IPS-NIHi11 (cell line): ENCODE measurements around the gene WNK3.

Experiments
- DNase-seq: peaks from one replicate; pipeline ENCODE4 v3.0.0; 2012; ENCODE audit warnings: mixed read lengths, low spot score

The WNK3 gene

DNA sequence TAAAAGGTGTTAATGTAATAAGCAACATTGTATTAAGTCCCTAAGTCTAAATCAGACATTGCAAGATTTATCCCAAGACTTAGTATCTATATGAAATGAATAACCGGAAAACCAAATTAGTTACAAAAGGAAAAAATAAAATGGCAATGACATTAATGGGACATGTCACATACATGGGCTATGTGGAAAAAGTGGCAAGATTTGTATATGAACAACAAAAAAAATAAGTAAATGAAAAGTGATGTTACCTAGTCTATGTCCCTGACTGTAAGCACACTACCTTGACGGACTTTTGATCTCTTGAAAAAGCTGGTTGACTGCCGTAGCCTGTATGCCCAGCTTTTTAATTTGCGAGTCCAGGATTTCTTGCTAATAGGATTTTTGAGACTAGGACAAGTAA, 119.3 kb downstream of the WNK3 start:
- DNase-seq: no peak

DNA sequence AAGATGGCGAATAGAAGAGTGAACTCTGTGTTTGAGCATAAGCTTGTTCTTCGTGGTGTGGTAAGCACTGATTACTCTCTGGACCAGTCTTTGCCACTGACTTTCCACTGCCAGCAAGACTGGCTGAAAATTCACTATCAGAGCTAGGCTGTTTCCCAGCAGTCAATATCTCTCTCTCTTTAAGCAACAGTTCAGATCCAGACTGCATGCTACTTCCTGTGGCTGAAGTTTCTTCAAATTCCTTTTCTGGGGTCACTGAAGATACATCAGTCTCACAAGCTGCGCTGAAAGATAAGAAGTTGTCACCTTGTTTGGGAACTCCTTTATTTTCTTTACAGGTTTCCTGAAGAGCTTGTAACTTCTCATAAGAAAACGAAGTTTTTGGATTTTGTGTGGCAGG, 120.8 kb downstream of the WNK3 start:
- DNase-seq: no peak

DNA sequence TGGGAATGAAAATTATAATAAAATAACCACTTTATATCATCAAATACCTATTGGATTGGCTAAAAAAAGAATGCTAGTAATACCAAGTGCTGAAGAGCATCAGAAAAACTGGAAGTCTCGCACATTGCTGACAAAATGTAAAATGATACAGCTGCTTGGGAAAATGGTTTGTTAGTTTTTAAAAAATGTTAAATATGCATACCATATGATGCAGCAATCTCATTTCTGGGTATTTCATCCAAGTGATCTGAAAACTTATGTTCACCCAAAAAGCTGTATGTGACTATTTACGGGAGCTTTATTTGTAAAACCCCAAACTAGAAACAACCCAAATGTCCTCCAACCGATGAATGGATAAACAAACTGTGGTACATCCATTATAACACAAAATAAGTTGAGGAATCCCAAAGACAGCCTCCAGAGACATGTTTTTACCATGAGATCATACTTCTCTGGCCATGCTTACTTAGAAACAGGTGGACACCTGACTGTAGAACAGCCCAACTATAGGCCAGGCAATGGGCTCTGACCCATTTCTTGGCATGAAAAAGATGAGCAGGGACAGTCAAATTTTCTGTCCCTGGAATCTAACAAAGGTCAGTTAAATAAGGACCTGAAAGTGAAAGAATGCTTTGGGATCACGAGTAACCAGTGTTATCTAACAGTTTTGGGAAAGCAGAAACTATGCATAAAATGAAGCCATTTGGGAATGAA, 127.3 kb downstream of the WNK3 start:
- no peak for DNase-seq

DNA sequence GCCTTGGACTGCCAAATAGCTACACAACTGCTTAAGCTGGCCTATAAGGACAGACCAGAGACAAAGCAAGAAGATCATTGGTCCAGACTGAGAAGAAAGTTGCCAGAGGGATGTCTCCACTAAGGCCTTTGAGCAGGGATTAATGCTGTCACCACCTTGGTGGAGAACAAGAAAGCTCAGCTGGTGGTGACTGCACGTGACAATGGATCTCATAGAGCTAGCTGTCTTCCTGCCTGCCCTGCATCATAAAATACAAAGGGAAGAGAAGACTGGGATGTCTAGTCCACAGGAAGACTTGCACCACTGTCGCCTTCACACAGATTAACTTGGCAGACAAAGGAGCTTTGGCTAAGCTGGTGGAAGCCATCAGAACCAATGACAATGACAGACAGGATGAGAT, 134.3 kb downstream of the WNK3 start:
- no peak for DNase-seq

DNA sequence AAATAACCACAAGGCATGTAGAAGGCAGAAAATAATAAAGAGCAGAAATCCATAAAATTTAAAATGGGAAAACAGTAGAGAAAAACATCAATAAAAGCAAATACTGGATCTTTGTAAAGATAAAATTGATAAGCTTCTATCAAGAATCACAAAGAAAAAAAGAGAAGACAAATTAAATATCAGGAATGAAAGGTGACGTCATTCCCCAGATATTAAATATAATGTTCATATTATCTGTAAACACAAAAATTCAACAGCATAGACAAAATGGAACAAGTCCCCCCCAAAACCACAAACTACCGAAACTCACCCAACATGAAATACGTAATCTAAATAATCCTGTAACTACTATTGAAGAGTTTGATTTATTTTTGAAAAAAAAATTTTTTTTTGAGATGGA, 144.2 kb downstream of the WNK3 start:
- no peak for DNase-seq

DNA sequence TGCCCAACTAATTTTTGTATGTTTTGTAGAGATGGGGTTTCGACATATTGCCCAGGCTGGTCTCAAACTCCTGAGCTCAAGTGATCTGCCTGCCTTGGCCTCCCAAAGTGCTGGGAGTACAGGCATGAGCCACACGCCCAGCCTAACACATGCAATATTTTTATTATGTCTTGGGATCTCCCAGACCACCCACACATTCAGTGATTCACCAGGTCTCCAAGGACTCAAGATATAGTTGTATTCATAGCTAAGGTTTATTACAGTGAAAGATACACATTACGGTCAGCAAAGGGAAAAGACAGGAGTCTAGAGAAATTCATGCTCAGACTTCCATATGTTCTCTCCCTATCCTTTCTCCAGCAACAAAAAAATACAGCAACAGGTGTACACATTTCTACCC, 149.3 kb downstream of the WNK3 start:
- no peak for DNase-seq

DNA sequence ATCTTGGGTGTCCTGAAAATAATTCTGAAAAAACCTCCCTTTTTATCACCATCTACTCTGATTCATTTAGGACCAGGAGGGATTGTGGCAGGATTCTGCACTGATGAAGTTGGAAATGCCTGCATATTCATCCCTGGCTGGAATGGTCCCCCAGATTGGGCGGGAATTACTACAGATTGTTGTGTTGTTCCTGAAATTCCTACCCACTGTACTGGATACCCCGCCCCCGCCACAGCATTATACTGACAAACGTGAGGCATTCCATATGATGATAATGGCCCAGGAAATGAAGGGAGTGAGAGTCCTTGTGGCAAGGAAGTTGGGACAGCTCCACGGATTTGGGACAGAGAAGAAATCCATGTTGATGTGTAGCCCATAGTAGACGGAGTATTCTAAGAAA, 159.6 kb downstream of the WNK3 start:
- peak; percentile 2 for DNase-seq

DNA sequence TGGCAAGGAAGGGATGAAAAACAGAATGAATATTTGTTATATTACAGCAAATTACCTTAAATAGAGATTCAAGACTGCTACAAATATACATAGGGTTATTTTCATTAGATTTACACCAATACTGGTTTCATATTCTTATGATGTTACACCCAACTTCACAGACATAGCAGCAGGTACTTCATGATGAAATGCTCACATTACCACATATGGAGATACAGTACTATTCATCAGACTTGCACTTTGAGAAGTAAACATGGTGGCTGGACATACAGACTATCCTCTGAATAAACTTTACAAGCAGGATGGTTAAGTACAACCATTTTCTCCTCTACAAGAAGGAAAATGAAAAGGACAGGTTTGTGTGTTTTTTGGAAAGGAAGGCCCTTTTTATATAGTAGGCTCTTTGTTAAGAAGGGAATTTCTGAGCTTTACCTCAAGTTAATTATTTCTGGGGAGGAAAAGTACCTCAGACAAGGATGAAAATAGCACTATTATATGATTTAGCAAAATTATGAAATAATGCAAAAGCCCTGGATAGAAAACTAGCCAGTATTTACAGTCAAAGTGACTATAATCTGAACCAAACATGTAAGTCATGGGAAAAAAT, 162.8 kb downstream of the WNK3 start:
- DNase-seq: no peak

DNA sequence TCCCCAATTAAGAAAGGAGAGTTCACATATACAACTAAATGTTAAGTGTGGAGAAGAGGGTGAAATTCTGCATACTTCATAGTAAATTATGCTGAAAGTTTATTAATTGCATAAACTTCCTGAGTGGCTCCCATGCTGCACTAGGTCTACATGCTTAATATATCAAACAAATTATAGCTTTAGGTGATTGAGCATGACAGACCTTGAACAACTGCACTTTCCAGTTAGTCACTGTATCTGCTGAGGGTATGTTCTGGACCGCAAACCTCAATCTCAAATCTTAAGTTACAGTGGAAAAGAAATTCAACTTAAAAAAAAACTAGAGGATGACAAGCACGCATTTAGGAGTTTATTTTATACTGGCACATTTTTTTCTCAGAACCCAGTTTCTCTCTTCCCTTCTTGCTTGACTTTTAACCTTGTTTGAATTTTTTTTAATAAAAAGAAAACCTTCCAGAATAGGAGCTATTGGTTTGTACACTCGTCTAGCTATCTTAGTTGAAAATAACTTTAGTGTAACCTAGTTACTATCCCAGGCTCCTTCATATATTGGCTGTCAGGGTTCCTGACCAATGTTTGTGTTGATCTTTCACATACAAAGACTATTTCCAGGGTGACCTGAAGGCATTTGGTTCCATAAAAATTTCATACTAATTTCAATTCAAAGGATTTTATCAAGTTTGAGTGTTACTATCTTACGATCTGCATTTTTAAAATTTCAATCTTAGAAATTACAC, 164.6 kb downstream of the WNK3 start:
- no peak for DNase-seq

DNA sequence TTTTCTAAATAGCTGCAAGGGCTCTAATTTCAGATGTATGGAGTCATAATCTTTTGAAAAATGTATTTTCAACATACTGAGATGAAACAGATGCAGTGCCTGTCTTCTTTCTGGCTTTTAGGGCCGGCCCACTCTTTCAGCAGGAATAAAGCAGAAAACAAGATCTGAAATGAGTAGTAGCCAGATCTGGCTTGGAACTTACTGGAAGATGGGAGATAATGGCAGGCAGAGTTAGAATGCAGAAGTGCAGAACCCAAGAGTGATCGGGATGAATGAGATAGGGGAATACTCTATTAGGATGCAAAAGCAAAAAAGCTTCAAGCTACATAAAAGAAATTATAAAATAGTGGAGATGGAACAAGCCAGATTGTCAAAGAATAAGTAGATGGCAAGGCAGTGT, 173.4 kb downstream of the WNK3 start:
- DNase-seq: no peak

DNA sequence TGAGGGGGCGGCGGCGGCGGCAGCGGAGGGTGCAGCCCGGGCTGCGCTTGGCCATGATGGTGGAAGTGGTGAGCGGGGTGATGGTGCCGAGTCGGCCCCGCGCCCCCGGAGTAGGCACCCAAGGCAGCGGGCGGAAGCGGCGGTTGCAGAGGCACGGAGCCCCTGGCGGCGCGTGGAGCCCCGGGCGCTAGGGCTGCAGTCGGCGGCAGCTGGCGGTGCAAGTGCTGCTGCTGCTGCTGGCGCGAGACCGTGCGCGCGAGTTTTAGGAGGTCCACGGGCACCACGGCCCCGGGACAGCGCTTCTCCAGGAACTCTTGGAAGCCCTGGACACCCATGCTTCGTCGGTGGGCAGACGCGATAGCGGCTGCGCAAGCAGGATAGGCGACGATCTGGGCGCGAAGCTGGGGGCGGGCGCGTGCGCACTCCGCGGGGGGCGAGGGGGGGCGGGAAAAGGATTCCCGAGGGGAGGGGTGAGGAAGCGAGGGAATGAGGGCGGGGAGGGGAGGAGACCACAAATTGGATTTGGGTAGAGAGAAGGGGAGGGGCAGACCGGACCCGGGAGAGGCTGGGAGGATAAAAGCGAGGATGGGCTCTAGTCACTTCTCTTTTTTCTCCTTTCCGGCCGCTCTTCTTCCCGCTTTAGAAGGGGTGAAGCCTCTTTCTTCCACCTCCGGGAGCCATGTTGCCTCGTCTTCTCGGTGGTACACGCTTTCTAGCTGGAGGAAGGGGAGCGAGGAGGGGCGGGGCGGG, 174.8 kb downstream of the WNK3 start, which contains the start of gene FAM120C:
TSS of gene FAM120C (minus strand) at position 391 of the 750 bp plus-strand sequence. CDS start at position 335, 56 bp downstream.
- DNase-seq: peak; percentile 80

DNA sequence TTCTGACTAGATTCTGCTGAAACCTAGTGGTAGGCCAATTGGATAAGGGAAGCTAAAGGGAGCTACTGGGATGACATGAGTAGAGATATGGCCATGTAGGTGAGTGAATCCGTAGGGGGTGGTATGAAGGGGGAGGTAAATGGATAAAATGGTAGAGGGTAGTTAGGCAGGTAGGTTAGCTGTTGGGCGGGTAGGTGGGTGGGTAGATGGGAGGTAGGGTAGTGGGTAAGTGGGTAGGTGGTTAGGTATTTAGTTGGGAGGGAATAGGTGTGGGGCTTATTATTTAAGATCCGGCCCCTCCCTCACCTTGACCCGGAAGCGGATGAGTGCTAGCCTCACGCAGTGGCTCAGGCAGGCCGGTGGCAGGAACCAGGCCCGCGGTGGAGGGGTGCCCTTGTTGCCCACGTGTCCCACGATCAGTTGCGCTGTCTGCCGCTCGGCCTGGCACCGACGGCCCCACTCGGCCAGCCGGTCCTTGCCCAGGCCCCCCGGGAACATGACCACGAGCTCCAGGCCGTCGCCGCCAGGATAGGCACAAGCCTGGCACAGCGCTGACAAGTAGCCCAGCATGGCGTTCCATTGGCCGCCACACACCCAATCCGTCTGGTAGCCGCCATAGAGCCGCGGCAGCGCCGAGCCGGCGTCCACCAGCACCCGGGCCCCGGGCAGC, 175.5 kb downstream of the WNK3 start:
- peak; percentile 54 for DNase-seq

DNA sequence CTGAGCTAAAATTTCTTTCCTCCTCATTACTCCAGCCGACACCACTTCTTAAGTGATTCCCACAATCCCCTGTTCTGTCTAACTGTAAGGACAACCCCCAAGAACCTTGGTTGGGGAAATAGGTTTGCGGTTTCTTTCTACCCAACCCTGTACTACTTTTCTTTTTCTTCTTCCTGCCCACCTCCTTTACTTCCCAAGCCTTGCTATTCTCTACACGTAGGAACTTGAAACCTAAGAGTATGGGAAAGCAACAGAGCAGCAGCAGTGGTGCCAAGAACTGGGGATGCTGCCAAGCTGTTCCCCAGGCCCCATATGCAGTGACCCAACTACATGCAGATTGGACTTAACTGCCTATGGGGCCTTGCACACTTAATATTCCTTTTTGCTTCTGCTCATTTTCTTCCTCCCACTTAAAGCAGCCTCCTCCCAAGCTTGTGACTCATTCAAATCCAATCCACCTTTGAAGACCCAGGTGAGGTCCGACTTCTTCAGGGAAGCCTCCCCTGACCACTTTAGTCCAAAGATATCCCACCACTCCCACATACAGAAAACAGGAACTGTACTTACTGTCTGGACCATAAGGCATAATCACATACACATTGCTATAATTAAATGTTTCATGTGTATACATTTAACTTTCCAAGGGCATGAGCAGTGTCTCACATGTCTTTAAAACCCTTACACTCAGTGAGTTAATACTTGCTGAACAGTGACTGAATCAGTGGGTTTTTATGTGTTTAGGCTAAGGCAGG, 176.5 kb downstream of the WNK3 start:
- DNase-seq: no peak

DNA sequence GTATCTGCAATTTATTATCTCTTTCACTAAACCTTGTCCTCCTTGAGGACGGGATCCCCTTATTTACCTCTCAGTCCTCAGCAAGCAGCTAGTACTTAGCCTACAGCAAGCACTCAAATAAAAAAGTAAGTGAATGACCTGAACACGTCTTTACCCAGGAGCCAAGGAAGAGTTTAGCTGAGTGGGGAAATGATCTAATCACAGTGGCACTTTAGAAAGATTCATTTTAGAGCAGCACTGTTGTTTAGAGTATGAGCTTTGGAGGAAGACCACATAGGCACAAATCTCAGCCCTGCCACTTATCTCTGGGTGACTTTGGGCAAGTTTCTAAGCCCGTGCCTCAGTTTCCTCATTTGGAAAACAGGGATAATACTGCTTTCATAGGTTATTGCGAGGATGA, 177.4 kb downstream of the WNK3 start:
- no peak for DNase-seq

DNA sequence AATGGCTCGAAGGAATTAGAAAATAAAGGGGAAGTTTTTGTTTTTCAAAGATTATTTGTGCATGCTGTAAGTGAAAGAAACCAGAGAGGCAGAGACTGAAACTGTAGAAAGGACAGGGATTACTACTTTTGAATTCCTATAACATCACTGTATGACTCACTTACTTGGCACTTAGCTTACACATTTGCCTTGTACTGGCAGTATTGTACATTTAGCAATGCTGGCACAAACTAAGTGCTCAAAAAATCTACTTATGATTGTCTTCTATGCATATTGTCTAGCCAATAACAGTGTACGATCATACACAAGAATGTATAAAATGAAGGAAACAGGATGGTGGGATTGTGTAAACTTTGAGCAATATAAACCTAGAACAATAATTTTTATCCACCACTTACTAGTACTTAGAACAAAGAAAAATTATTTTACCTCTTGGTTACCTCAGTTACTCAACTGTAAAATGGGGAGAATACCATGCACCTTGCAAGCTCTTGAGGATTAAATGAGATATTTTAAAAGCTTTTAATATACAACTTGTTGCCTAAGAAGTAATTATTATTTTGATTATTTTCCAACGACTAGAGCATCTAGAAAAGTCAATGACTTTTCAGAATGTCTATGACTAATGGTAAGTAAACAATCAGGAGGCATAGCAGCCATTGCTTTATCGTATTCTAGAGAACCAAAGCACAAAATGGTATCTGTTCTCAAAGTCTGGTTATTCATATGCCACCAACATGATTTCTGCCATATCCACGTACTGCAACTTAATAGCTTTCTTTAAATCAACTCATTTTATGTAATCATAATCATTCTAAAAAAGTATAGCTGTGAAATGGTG, 179.5 kb downstream of the WNK3 start:
- DNase-seq: no peak

DNA sequence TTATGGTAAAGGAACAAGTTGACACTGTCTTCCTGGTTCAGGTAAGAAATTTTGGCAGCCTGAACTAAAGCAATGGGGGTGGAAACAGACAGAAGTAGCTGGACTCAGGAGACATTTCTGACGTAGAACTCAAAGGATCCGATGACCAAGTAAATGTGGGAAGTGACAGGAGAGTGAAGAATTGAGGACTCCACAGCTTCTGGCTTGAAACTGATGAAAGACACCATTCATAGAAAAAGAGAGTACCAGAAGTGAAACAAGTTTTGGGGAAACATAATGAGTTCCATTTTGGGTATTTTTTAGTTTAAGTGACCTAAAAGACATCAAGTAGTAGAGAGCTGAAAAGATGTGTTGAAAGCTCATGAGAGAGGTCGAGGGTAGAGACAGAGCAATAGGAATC, 180.5 kb downstream of the WNK3 start:
- DNase-seq: no peak

DNA sequence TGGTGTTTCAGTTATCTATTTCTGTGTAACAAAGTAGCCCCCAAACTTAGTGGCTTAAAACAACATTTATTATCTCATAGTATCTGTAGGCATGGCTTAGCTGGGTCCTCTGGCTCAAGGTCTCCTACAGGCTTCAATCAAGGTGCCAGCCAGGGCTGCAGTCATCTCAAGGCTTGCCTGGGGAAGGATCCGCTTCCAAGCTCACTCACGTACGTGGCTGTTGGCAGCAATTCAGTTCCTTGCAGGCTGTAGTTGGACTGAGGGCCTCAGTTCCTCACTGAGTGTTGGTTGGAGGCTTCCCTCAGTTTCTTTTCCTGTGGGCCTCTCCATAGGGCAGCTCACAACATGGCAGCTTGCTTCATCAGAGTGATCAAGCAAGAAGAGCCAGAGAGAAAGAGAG, 184.1 kb downstream of the WNK3 start:
- no peak for DNase-seq

DNA sequence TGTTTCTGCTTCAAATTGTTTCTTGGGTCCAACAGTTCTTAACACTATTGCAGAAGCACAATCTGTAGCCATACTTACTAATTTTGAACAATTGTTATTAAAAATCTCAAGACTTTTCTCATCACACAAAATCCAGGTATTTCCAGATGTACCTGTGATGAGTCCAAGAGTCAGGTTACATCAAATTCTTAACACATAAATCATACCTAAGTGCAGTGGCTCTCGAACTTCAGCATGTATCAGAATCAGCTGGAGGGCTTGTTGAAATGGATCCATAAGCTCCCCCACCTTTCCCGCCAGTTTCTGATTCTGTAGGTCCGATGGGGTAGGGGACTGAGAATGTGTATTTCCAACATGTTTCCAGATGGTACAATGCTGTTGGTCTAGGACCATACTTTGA, 185.4 kb downstream of the WNK3 start:
- DNase-seq: no peak

DNA sequence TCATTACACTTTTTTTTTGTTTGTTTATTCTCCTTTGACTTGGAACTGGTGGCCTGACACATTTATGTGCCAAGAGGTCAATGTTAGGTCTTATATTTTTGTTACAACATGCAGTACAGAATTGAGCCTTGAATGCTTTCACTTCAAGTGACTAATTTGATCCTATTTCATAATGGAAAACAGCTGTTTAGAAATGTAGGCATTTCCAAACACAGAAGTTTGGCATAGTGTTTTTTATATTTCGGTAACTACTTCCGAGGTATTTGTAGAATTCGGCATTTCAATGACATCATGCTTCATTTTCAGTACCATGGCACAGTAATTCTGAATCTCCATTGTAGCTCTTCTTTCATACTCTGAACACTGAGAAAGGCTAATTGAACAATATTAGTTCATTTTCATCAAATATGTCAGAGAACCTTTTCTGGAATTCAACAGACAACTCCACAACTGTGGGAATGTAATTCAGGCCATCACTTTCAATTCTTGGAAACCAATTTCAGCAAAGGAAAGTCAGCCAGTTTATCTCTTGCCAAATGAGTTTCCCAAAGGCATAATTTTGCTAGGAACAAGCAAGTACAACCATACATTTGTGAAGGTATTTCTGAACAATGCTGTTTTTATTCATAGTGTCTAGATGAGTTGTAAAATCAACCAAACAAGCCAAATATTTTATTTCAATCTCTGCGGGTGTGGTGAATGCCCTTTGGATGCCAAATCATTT, 186.2 kb downstream of the WNK3 start:
- DNase-seq: no peak

DNA sequence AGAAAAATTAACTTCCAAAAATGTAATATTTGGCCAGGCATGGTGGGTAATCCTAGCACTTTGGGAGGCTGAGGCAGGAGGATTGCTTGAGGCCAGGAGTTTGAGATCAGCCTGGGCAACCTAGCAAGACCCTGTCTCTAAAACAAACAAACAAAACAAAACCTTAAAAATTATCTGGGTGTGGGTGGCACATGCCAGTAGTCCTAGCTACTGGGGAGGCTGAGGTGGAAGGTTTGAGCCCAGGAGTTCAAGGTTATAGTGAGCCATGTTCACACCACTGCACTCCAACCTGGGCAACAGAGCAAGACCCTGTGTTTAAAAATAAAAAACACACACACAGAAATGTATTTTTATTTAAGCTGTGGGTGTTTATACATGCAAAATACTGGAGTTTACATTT, 186.8 kb downstream of the WNK3 start:
- no peak for DNase-seq
